Caki2 (cell line): ENCODE data around the gene CTBS. TPM values are rescaled to one million over a fixed set of nuclear protein-coding genes. Genes with fewer than 3 reads are reported as not detected.
"Not testable (repeated sequence)": the region's sequence is repeated elsewhere in the genome, so short reads cannot be mapped to it uniquely, and the experiment has no call there.

Experiments used
- DNase-seq: peaks from one replicate; pipeline ENCODE4 v3.0.0-alpha.2; 2015; ENCODE audit warnings: low read depth
- in situ Hi-C: cut with HindIII; loops from 2 replicates; pipeline ENCODE4 v1.10.0; 2016; ENCODE audit warnings: low sequenced_read_pairs, low pct_unique_long_range_greater_than_20kb, mixed read lengths
- total RNA-seq: library from RNA; depleted of rRNA; stranded (reverse); fragments of >200 nt; shearing (Covaris generic); gene quantifications from 2 replicates; pipeline ENCODE4 v1.2.3, GENCODE V29; 2014; ENCODE audit warnings: low replicate concordance

Gene CTBS
- total RNA-seq, 1 experiment from 2014 or later = 5.5 TPM

- no peak for DNase-seq
- in situ Hi-C loops = no loop called here
These were observed 22.8 kb upstream of the CTBS start for GRCh38 chr1:84597011-84597410.

- in situ Hi-C loops, DNase-seq: not testable (repeated sequence)
These were observed 20.7 kb upstream of the CTBS start for GRCh38 chr1:84594959-84595358.

- no peak for DNase-seq
- in situ Hi-C loops = no loop called here
These were observed 12.9 kb upstream of the CTBS start for GRCh38 chr1:84587099-84587498.

GRCh38 chr1:84585803-84586202, 11.6 kb upstream of the CTBS start:
- DNase-seq = no peak
- in situ Hi-C loops = no loop called here

DNA sequence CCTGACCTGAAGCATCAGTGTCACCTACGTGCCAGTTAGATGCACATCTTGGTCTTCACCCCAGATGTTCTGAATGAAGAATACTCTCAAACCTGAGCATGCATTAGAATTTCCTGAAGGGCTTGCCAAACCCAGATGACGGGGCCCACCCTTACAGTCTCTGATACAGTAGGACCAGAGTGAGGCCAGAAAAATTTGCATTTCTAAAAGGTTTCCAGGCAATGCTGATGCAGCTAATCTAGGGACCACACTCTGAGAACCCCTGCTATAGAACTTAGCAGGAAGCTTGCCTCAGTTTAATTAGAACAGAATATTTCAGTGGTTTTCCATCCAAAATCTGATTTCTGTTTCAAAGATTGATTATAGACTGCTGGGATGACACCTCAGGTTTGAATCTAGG, 9.9 kb upstream of the CTBS start:
- DNase-seq = no peak
- in situ Hi-C loops = no loop called here

DNA sequence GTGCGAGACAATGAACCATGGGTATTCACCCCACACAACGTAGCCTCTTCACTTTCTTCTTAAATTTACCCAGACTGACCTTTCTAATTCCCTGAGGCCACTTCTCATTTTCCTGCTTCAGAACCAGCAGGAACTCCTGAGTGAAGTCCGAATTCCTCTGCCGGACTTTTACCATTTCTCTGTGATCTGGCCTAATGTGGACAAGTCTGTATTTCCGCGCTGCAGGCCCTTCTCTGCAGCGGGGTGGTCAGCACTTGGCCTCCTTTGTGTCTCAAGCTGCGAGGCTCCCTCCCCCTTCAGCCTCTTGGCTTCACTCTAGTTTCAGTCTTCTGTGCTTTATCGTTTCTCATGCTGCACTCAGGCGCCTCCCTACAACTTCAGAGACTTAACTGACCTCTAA, 9.4 kb upstream of the CTBS start:
- DNase-seq = no peak
- in situ Hi-C loops = no loop called here

DNA sequence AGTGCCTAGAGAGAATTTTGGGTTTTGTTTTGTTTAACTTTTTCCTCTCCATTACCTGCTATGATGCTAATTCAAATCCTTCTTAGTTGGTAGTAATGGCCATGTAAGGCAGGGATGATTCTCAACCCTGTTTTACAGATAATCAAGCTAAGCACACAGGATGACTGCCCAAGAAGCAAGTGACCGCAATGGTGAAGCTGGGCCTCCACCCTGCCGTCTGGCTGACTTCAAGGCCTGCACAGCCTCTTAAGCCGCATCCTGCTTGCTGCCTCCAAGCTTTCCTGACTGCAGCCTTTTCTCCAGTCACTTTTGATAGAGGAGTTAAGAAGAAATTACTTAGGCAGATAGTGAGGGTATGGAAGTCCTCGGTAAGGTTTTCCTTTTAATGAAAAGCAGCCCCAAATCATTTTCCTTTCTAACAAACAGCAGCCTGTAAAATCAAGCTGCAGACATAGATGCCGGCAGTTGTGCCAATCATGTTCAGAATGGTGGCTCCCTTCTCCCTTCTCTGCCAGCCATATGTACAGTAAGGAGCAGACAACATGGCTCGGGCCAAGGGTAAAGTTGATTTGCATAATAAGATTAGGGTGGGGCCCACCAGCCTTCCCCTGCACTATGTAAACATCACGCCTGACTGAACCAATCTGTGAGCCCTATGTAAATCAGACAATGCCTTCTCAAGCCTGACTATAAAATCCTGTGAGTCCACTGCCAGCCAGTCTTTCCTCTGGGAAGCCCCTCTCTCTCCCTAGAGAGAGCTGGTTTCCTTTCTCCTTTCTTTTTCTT, 8.8 kb upstream of the CTBS start:
- peak; percentile 78 for DNase-seq
- in situ Hi-C loops = no loop called here

DNA sequence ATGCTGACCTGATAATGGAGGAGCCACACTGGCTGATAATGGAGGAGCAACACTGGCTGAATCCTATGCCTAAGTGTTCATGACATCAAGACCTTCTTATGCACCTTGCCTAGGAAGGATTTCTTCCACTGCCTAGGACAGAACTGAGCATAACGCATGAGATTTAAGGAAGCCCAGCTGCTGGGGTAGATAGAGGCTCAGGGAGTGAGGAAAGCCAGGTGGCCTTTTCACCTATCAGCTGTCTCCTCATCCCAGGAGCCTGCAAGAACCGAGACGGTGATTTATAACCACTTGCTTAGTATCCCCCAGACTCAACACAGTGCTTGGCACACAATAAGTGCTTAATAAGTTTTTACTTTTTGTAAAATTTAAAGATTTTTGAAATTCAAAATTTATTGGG, 7.4 kb upstream of the CTBS start:
- in situ Hi-C loops = no loop called here
- no peak for DNase-seq

DNA sequence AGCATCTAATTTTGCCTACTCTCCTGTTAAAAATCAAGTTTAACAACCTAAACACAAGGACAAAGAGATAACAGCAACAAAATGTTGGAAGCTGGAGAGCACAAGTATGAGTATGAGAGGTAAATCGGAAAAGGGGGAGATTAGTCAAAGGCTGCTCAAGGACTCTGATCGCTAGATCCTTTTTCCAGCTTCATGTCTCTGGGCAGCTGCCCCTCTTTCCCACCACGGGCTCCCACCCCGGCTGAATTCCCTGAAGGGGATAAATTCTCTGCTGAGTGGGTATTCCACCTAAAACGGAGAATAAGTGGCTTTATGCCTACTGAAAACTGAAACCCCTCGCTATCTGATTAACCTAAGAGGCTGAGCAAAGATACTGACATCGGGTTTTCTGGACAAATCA, 696 bp upstream of the CTBS start:
- DNase-seq = no peak
- in situ Hi-C loops = no loop called here

GRCh38 chr1:84573481-84573966, 716 bp downstream of the CTBS start:
- no peak for DNase-seq
- in situ Hi-C loops = no loop called here

GRCh38 chr1:84571150-84571535, 3.1 kb downstream of the CTBS start:
- DNase-seq = no peak
- in situ Hi-C loops = no loop called here

DNA sequence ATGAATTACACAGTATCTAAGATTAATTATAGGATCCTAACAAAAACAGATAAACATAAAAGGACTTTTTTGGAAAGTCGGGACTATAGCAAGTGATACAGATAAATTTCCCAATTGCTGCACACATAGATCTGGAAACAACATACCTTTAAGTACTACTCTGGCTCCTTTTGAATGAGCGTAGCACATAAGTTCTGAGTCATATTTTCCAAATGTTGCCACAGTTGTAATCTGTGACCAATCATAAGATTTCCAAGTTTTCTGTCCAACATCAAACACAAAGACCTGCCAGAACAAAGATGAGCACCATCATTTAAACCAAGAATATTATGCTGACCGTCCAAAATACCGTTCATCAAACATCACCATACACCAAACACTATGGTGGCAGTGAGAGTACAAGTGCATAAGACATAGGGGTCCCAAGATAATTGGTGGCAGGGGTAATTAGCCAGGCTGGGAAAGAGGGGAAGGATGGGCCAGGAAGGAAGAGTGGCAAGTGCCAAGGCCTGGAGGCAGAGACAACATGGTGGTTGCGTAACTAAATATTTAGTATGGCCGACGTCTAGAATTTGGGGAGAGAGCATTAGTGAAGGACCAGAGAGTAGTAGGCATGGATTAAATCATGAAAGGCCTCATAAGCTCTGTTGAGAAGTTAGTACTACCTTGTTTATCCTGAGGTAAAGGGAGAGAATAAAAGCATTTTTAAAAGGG, 3.6 kb downstream of the CTBS start:
- DNase-seq = no peak

DNA sequence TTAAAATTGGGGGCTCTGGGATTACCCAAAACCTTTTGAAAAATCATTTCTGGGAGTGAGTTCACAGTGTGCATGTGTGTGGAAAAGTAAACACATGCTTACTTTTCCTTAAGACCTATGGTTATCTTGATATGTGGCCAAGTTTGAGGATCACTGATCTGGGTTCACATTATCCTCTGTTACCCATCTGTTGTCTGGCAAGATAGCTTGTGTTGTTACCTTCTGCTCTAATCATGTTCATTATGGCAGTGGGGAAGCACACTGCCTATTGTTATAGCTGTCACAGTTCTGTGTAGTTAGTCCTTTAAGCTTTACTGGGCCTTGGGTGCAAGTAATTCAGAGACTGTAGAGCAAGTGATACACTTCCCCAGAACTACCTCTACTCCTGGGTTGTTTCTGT, 5.0 kb downstream of the CTBS start:
- DNase-seq = no peak
- in situ Hi-C loops = no loop called here

More for the DNA sequence above, 3.6 kb downstream of the CTBS start:
- in situ Hi-C loops = no loop called here

GRCh38 chr1:84550826-84551225, 23.4 kb downstream of the CTBS start:
- DNase-seq = no peak
- in situ Hi-C loops = no loop called here

DNA sequence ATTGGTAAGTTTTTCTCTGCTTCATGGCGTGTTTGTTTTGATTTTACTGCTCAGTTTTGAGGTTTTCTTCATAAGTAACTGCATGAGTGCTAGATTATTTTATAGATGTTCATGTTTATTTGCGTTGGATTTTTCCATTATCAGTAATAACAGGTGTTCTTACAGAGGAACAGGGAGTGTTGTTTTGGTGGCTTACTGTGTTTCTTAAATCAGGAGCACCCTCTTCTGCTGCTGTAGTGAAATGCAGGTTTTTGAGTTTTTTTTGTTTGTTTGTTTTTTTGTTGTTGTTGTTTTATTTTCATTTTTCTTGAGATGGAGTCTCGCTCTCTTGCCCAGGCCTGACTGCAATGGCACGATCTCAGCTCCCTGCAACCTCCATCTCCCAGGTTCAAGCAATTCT, 32.6 kb downstream of the CTBS start:
- in situ Hi-C loops = no loop called here
- no peak for DNase-seq

- in situ Hi-C loops = no loop called here
- no peak for DNase-seq
These were observed 33.5 kb downstream of the CTBS start for GRCh38 chr1:84540759-84541158.

DNA sequence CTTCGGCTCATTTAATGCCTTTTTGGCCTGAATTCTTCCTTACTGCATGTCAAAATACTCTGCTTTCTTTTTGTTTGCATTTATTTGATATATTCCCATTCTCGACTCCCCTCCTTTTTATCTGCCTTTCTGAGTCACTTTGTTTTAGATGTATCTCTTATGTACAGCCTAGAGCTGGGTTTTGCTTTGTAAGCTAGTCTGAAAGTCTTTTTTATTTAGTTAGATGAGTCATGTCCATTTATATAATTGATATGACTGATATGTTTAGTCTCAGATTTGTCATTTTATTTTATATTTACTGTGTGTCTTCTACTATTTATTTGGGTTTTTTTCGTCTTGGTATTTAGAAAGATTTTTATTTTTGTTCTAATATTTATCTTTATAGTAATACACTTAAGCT, 34.3 kb downstream of the CTBS start:
- DNase-seq = no peak
- in situ Hi-C loops = no loop called here

- no peak for DNase-seq
- in situ Hi-C loops = no loop called here
These were observed 35.6 kb downstream of the CTBS start for GRCh38 chr1:84538599-84538998.

GRCh38 chr1:84525779-84526178, 48.5 kb downstream of the CTBS start:
- in situ Hi-C loops = no loop called here
- no peak for DNase-seq

DNA sequence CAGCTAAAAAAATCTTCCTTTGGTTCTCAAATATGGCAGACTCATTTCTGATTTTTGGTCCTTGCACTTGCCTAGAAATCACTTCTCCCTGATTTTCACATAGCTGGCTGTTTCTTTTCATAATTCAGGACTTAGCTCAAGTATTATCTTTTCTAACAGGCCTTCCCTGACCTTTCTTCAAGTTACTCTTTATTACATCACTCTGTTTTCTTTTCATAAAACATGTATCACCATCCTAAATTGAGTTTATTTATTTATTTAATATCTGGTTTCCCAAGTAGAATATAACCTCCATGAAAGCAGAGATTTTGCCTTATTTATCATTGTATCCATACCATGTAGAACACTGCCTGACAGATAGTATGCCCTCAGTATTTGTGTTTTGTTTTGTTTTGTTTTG, 49.6 kb downstream of the CTBS start:
- no peak for DNase-seq
- in situ Hi-C loops = no loop called here
